SH-SY5Y (cell line): ENCODE data around the gene RNF208.

Source experiments
- GATA2 ChIP-seq: IDR thresholded peaks from 2 replicates; pipeline ENCODE4 v1.6.1; 2011; ENCODE audit warnings: mild to moderate bottlenecking, low read depth, low read length
- GATA3 ChIP-seq: IDR thresholded peaks from 2 replicates; pipeline ENCODE4 v1.6.1; 2011; ENCODE audit warnings: low read depth, mild to moderate bottlenecking, low read length, moderate library complexity

The RNF208 gene

DNA sequence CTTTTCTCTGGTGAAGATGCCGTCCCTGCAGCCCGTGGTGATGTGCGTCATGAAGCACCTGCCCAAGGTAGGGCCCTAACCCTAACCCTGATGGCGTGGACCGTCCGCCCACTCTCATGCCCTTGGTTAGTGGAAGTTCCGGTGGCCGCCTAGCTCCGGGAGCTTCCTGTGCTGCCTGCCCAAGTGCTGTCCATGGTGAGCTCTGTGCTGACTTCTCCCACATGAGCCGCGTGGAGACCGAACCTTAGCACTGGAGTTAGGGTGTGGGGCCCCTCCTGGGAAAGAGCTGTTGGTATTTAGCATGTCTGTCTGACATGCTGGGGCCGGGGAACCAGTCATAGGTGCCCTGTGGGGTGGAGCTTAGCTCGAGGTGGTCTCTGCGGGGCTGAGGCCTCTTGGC, 34.3 kb upstream of the RNF208 start:
- TF ChIP-seq GATA3 (no peak), GATA2 (no peak)

DNA sequence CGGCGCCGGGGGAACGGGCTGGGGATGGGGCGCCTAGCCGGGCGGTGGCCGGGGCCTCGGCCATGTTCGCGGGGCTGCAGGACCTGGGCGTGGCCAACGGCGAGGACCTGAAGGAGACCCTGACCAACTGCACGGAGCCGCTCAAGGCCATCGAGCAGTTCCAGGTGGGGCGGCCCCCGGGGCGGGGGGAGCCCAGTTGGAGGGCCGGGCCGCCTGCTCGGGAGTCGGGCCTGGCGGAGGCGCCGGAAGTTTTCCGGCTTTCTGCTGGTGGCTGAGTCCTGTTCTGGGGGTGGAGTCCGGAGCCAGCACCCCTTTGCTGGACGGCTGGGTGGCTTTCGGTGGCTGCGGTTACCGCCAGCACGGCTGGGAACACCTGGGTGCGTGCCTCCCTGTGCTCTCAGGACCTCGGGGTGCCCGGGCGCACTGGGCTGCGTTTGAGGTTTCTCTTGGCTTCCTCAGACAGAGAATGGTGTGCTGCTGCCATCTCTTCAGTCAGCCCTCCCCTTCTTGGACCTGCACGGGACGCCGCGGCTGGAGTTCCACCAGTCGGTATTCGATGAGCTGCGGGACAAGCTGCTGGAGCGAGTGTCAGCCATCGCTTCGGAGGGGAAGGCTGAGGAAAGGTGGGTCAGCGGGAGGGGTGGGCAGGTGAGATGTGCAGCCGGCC, 33.5 kb upstream of the RNF208 start:
- TF ChIP-seq GATA2 (no peak), GATA3 (no peak)

- TF ChIP-seq GATA3 (no peak), GATA2 (no peak)
These were observed 32.8 kb upstream of the RNF208 start, which contains the start of gene NELFB for GRCh38 chr9:137254624-137255447. NELFB (plus strand) TSS chr9:137255327.

DNA sequence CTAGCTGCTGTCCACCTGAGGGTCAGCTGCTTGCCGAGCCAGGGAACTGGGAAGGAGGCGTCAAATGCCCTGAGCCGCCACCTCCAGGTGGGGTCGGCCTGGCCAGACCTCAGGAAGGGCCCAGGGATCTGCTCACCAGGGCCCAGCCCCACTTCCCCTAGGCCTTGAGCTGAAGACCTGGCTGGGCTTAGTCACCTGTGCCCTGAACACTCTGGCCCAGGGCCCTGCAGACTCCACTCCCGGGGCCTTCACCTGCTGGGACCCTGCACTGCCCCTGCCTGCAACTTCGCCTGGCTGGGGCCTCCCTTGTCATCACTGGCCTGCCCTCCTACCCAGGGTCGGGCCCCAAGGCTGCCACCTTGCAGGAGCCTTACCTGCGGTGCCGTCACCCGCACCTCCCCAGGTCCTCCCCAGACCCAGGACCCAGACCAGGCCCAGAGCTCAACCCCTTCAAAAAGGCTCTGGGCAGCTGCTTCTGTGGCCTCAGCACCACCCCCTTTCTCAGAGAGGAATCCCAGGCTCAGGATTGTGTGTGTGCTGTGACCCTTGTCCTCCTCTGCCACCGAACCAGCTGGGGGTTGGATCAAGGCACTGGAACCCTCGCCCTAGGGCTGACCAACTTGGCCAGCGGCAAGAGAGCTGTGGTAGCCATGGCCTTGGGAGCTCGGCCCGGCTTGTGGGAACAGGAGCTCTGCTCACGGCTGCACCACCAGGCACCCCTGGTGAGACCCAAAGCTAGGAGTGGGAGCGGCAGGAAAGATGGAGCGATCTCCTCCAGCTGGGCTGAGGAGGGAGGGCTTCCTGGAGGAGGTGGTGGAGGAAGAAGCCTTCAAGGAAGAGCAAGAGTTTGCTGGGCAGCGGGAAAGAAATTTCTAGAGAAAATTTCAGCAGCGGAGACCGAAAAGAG, 31.9 kb upstream of the RNF208 start:
- TF ChIP-seq GATA2: no peak
- TF ChIP-seq GATA3: no peak

DNA sequence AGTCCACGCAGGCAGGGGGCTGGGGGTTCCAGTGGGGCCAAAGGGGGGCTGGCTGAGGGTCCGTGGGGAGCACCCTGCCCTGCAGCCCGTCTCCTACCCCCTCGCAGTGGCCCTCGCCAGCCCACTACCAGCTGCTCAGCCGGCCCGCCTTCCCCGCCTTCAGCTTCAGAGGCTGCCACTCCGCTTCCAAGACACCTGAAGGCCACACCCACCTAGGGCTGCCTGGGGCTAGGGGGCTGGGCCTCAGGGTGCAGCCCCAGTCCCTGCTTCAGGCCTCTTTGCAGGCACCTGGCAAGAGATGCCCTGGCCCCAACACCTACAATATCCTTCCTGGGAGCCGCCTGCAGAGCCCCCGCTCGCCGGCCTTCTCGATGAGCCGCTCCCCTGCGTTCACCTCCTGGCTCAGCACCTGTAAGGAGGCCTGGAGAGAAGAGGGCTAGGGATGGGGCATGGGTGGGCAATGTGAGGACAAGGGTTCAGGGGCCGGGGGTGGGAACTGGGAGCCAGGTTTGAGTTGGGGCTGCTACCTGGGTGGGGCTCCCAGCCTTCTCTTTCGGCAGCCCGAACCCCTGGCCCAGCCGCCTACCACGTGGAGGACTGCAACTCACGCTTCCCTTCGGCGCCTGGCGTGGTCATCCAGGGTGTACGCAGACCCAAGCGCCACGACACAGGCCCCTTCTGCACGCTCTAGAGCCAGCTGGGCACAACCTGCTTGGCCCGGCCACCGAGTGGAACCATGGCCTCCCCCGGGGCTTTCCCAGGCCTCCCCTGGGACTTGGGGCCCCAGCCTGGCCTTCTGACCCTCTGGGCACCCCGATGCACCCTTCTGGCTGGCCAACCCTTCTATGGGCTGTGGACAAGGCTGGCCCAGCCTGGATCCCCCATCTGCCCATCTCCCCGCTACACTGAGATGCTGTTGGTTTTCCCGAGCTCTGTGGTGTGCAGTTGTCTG, 30.8 kb upstream of the RNF208 start:
- TF ChIP-seq GATA2 (no peak), GATA3 (no peak)

DNA sequence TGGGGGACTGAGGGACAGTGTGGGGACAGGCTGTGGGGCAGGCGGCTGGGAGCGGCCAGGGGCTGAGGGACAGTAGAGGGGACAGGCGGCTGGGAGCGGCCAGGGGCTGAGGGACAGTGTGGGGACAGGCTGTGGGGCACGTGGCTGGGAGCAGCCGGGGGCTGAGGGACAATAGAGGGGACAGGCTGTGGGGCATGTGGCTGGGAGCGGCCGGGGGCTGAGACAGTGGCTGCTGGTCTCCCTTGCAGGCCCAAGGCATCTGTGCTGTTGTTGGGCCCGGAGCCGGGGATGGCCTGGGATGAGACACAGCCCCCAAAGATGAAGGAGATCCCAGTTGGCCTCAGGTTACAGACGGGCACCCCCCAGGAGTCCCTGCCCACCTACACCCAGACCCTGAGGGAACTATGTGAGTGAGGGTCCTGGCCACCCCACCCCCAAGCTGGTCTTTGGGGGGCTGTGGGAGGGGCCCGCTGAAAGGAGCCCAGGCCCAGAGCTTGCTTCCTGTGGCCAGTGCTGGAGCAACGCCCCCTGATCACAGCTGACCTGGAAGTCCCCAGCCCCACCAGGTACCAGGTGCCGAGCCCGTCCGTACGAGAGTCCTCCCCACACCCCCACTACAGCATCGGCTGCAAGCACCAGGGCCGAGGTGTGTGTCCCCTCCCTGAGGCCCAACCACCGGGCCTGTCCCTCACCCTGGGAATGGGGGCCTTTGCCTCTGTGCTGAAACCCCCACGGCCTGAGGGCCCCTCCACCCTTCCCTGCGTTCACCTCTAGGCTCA, 29.6 kb upstream of the RNF208 start:
- TF ChIP-seq GATA2: no peak
- no peak for TF ChIP-seq GATA3

- TF ChIP-seq GATA2 (no peak), GATA3 (no peak)
These were observed 29.1 kb upstream of the RNF208 start, which contains the start of gene STPG3 for GRCh38 chr9:137251194-137251461. STPG3 (plus strand) TSS chr9:137251286; CDS start chr9:137251287, 1 bp downstream.

- TF ChIP-seq GATA3 (no peak), GATA2 (no peak)
These were observed 28.5 kb upstream of the RNF208 start for GRCh38 chr9:137250329-137251193.

DNA sequence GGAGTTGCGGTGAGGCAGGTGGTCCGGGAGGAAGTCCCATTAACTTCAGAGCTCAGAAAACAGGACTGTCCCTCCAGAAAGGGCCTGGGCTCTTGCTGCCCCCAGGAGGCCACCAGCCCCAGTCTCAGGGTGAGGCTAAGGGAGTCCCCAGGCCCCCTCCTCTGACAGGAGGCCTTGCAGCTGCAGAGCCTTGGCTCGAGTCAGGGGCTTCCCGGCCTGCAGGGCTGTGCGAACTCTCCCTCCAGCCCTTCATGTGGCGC, 25.8 kb upstream of the RNF208 start:
- TF ChIP-seq GATA3 (no peak), GATA2 (no peak)

DNA sequence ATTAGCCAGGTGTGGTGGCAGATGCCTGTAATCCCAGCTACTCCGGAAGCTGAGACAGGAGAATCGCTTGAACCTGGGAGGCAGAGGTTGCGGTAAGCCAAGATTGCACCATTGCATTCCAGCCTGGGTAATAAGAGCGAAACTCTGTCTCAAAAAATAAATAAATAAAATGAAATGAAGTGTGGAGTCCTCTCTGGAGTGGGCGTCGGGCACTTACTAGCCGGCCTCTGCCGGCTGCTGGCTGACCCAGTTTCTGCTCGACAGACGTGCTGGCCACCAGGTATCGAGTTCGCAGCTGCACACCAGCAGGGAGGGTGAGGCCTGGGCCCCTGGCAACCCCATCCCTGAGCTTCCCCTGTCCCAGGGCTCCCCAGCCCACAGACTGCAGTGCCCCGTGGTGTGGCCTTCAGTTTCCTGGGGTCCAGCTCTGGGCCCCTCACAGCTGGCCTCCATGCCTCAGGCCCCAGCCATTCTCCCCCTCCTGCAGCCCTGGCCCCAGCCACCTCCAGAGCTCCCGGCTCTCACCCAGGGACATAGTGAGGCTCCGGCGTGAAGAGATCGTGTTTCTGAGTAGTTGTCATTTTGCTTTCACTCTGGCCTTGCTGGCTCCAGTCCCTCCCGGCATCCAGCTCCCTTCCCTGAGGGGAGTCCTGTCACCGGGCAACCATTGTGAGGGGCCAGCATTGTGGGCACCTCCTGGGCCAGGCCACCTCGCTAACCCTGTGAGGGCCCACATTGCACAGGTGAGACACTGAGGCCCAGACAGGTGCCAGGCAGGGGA, 25.3 kb upstream of the RNF208 start:
- TF ChIP-seq GATA3 (no peak), GATA2 (no peak)

- no peak for TF ChIP-seq GATA3
- TF ChIP-seq GATA2: no peak
These were observed 23.7 kb upstream of the RNF208 start for GRCh38 chr9:137245450-137246421.
